H1 (cell line): Measurements from ENCODE around the gene SPARC.

ENCODE experiments used
- ASH2L ChIP-seq: fragments of 200-600, 300-600 bp; sonication (generic); IDR thresholded peaks from one replicate; pipeline ENCODE4 v1.7.1; 2017; ENCODE audit warnings: low read length
- CTCF ChIP-seq, 3 experiments: IDR thresholded peaks; 1 replicate in 2 of 3; 2 replicates in 1 of 3; pipeline versions ENCODE4 v1.5.1 to v1.6.1; 2011; ENCODE audit warnings: low read length in 3 of 3, mild to moderate bottlenecking in 3 of 3, inconsistent platforms in 2 of 3, low read depth in 1 of 3, moderate library complexity in 1 of 3; ENCODE audit not compliant: insufficient read depth in 1 of 3; ENCODE audit errors: control extremely low read depth in 1 of 3
- EP300 ChIP-seq, 2 experiments: IDR thresholded peaks; 1 replicate in 1 of 2; 2 replicates in 1 of 2; pipeline ENCODE4 v1.6.1; 2011 to 2012; ENCODE audit warnings: low read depth in 2 of 2, low read length in 2 of 2, mild to moderate bottlenecking in 2 of 2, borderline replicate concordance in 1 of 2, inconsistent platforms in 1 of 2, moderate library complexity in 1 of 2
- HDAC2 ChIP-seq, 2 experiments: fragments of 300-600 bp in 1 of 2; sonication (generic) in 1 of 2; IDR thresholded peaks; 2 replicates each; pipeline ENCODE4 v1.6.1; 2011 to 2012; ENCODE audit warnings: low read depth in 2 of 2, low read length in 2 of 2, mild to moderate bottlenecking in 2 of 2, moderate library complexity in 2 of 2, borderline replicate concordance in 1 of 2, inconsistent platforms in 1 of 2
- HDAC6 ChIP-seq: IDR thresholded peaks from one replicate; pipeline ENCODE4 v1.7.1; 2012; ENCODE audit warnings: low read depth, mild to moderate bottlenecking, inconsistent platforms, low read length, moderate library complexity
- MAX ChIP-seq: IDR thresholded peaks from 2 replicates; pipeline ENCODE4 v1.6.1; 2012; ENCODE audit warnings: inconsistent platforms
- POLR2A ChIP-seq, 2 experiments: IDR thresholded peaks; 1 replicate in 1 of 2; 2 replicates in 1 of 2; pipeline ENCODE4 v1.6.1; 2011; ENCODE audit warnings: low read depth in 2 of 2, low read length in 2 of 2, mild to moderate bottlenecking in 2 of 2; ENCODE audit errors: control extremely low read depth in 1 of 2
- POLR2AphosphoS5 ChIP-seq: IDR thresholded peaks from 2 replicates; pipeline ENCODE4 v1.6.1; 2011; ENCODE audit warnings: low read depth, low read length
- RFX5 ChIP-seq: IDR thresholded peaks from 2 replicates; pipeline ENCODE4 v1.6.1; 2011; ENCODE audit warnings: low read depth, low read length, improper control_type of control experiment, borderline replicate concordance
- SRF ChIP-seq: IDR thresholded peaks from 2 replicates; pipeline ENCODE4 v1.6.1; 2011; ENCODE audit warnings: mild to moderate bottlenecking, low read depth, low read length, moderate library complexity
- TBP ChIP-seq: IDR thresholded peaks from 2 replicates; pipeline ENCODE4 v1.6.1; 2011; ENCODE audit warnings: low read depth, low read length, improper control_type of control experiment
- TEAD4 ChIP-seq: IDR thresholded peaks from 2 replicates; pipeline ENCODE4 v1.6.1; 2012; ENCODE audit warnings: low read depth, low read length, inconsistent platforms, mixed read lengths

GRCh38 chr5:151706906-151707305 is 20.2 kb upstream of the SPARC start:
- TF ChIP-seq HDAC2 (IDR thresholded peaks at IDR 0.05; ENCODE audit: borderline replicate concordance in 1 of 2, low read depth in 2 of 2, low read length in 2 of 2) (no peak), CTCF (IDR thresholded peaks at IDR 0.05; ENCODE audit: control extremely low read depth in 1 of 3, insufficient read depth in 1 of 3, low read depth in 1 of 3, low read length in 3 of 3) (no peak), MAX (no peak), POLR2A (IDR thresholded peaks at IDR 0.05; ENCODE audit: control extremely low read depth in 1 of 2, low read depth in 2 of 2, low read length in 2 of 2) (no peak), ASH2L (no peak), TEAD4 (no peak), TBP (no peak), EP300 (IDR thresholded peaks at IDR 0.05; ENCODE audit: borderline replicate concordance in 1 of 2, low read depth in 2 of 2, low read length in 2 of 2) (no peak), RFX5 (no peak), POLR2AphosphoS5 (no peak), HDAC6 (no peak), SRF (no peak)
